T-helper 17 cell (primary cell): ENCODE measurements around the gene CYP27B1. TPM values are rescaled to one million over a fixed set of nuclear protein-coding genes. Genes with fewer than 3 reads are reported as not detected.
"Not testable (repeated sequence)": the region's sequence is repeated elsewhere in the genome, so short reads cannot be mapped to it uniquely, and the experiment has no call there.

Experiments
- ATAC-seq: fragments of 150-1000 bp; cut with Tn5 transposase; 2 replicates; pipeline ENCODE4 v1.10.0; 2021; ENCODE audit warnings: mild to moderate bottlenecking, moderate library complexity
- DNase-seq, 3 donors: peaks; one replicate each; pipeline versions ENCODE4 v3.0.0 to v3.0.0-alpha.2; 2020 to 2021
- H3K9me3 ChIP-seq: one replicate; pipeline ENCODE4 v1.7.0; 2013; ENCODE audit warnings: low read length, mild to moderate bottlenecking; ENCODE audit not compliant: control insufficient read depth, poor library complexity, severe bottlenecking
- H3K27ac Mint-ChIP-seq: one replicate; pipeline ENCODE4 v1.8.0; 2022; ENCODE audit warnings: mild to moderate bottlenecking, moderate library complexity, mixed read lengths
- H3K27me3 Mint-ChIP-seq: one replicate; pipeline ENCODE4 v1.8.0; 2022; ENCODE audit warnings: mixed read lengths
- H3K36me3 Mint-ChIP-seq: one replicate; pipeline ENCODE4 v1.8.0; 2022; ENCODE audit warnings: low read depth, mixed read lengths
- H3K4me1 Mint-ChIP-seq: one replicate; pipeline ENCODE4 v1.8.0; 2022; ENCODE audit warnings: mild to moderate bottlenecking, mixed read lengths
- H3K4me3 Mint-ChIP-seq: one replicate; pipeline ENCODE4 v1.8.0; 2022; ENCODE audit warnings: mild to moderate bottlenecking, moderate library complexity, mixed read lengths
- total RNA-seq, 4 donors: library from RNA in 2 of 4; stranded (reverse) in 2 of 4; gene quantifications; one replicate each; pipeline ENCODE4 v1.2.3 and lab custom pipeline; 2022 to 2026

Gene CYP27B1
- total RNA-seq, 2 donors from 2014 or later, result 1.4 to 1.7 TPM

- no peaks in the 10 kb centered on the region for H3K9me3 ChIP-seq
- ATAC-seq, result no peak
- peak overlapping the region; percentile 56 for H3K4me3 Mint-ChIP-seq
- H3K4me1 Mint-ChIP-seq, result peaks cover 29% of the 10 kb centered on the region
- no peak for DNase-seq
- H3K36me3 Mint-ChIP-seq, result peaks cover 11% of the 10 kb centered on the region
- H3K27me3 Mint-ChIP-seq, result no peaks in the 10 kb centered on the region
- H3K27ac Mint-ChIP-seq, result peak overlapping the region; percentile 19
Observed at GRCh38 chr12:57727758-57728395, 39.0 kb downstream of the CYP27B1 start.

GRCh38 chr12:57726884-57727757, 39.8 kb downstream of the CYP27B1 start:
- H3K36me3 Mint-ChIP-seq, result peaks cover 11% of the 10 kb centered on the region
- no peak for DNase-seq
- peaks cover 29% of the 10 kb centered on the region for H3K4me1 Mint-ChIP-seq

GRCh38 chr12:57726151-57726883, 40.6 kb downstream of the CYP27B1 start:
- peak; percentile 62 for ATAC-seq
- peaks cover 12% of the 10 kb centered on the region for H3K36me3 Mint-ChIP-seq
- H3K4me1 Mint-ChIP-seq, result peaks cover 35% of the 10 kb centered on the region
- no peaks in the 10 kb centered on the region for H3K9me3 ChIP-seq
- no peaks in the 10 kb centered on the region for H3K27me3 Mint-ChIP-seq
- no peak for DNase-seq
- H3K27ac Mint-ChIP-seq, result peak overlapping the region; percentile 78
- peak overlapping the region; percentile 82 for H3K4me3 Mint-ChIP-seq

More at GRCh38 chr12:57726884-57727757, 39.8 kb downstream of the CYP27B1 start:
- H3K9me3 ChIP-seq, result no peaks in the 10 kb centered on the region
- peak overlapping the region; percentile 56 for H3K4me3 Mint-ChIP-seq
- no peaks in the 10 kb centered on the region for H3K27me3 Mint-ChIP-seq
- H3K27ac Mint-ChIP-seq, result no peak overlapping the region
- ATAC-seq, result no peak

GRCh38 chr12:57725851-57726150, 41.1 kb downstream of the CYP27B1 start:
- H3K9me3 ChIP-seq, result no peaks in the 10 kb centered on the region
- ATAC-seq (no peak), DNase-seq (no peak)
- Mint-ChIP-seq H3K36me3 (peaks cover 12% of the 10 kb centered on the region), H3K27me3 (no peaks in the 10 kb centered on the region), H3K4me3 (peak overlapping the region; percentile 82), H3K27ac (peak overlapping the region; percentile 78), H3K4me1 (peaks cover 35% of the 10 kb centered on the region)

GRCh38 chr12:57724936-57725740, 41.7 kb downstream of the CYP27B1 start:
- H3K36me3 Mint-ChIP-seq, result peaks cover 12% of the 10 kb centered on the region
- peaks cover 35% of the 10 kb centered on the region for H3K4me1 Mint-ChIP-seq
- H3K27ac Mint-ChIP-seq, result peak overlapping the region; percentile 80
- ATAC-seq (peak; percentile 5), DNase-seq (no peak)
- no peaks in the 10 kb centered on the region for H3K27me3 Mint-ChIP-seq
- H3K4me3 Mint-ChIP-seq, result no peak overlapping the region
- no peaks in the 10 kb centered on the region for H3K9me3 ChIP-seq

GRCh38 chr12:57724003-57724935, 42.6 kb downstream of the CYP27B1 start:
- Mint-ChIP-seq H3K4me3 (no peak overlapping the region), H3K27me3 (no peaks in the 10 kb centered on the region), H3K4me1 (peaks cover 37% of the 10 kb centered on the region), H3K27ac (peak overlapping the region; percentile 80), H3K36me3 (peaks cover 16% of the 10 kb centered on the region)
- no peaks in the 10 kb centered on the region for H3K9me3 ChIP-seq
- ATAC-seq, result peak; percentile 7
- DNase-seq, result no peak

GRCh38 chr12:57723630-57723962, 43.3 kb downstream of the CYP27B1 start:
- H3K4me1 Mint-ChIP-seq, result peaks cover 39% of the 10 kb centered on the region
- H3K36me3 Mint-ChIP-seq, result peaks cover 15% of the 10 kb centered on the region
- no peak for DNase-seq
- no peak for ATAC-seq
- peak overlapping the region; percentile 80 for H3K27ac Mint-ChIP-seq
- no peak overlapping the region for H3K4me3 Mint-ChIP-seq
- no peaks in the 10 kb centered on the region for H3K27me3 Mint-ChIP-seq
- no peaks in the 10 kb centered on the region for H3K9me3 ChIP-seq

- Mint-ChIP-seq H3K27ac (peak overlapping the region; percentile 80), H3K27me3 (no peaks in the 10 kb centered on the region), H3K4me3 (no peak overlapping the region), H3K4me1 (peaks cover 36% of the 10 kb centered on the region), H3K36me3 (peaks cover 16% of the 10 kb centered on the region)
- ATAC-seq (no peak), DNase-seq (no peak)
- no peaks in the 10 kb centered on the region for H3K9me3 ChIP-seq
Observed at GRCh38 chr12:57722716-57723629, 43.9 kb downstream of the CYP27B1 start.

GRCh38 chr12:57721846-57722608, 44.9 kb downstream of the CYP27B1 start:
- not testable (repeated sequence) for DNase-seq, H3K27me3 Mint-ChIP-seq
- peaks cover 14% of the 10 kb centered on the region for H3K36me3 Mint-ChIP-seq

GRCh38 chr12:57720606-57721595, 46.0 kb downstream of the CYP27B1 start:
- ATAC-seq (no peak), DNase-seq (no peak)
- Mint-ChIP-seq H3K27me3 (no peaks in the 10 kb centered on the region), H3K27ac (peak overlapping the region; percentile 14), H3K4me1 (peaks cover 34% of the 10 kb centered on the region), H3K36me3 (peaks cover 11% of the 10 kb centered on the region), H3K4me3 (peak overlapping the region; percentile 50)
- no peaks in the 10 kb centered on the region for H3K9me3 ChIP-seq

More at GRCh38 chr12:57721846-57722608, 44.9 kb downstream of the CYP27B1 start:
- not testable (repeated sequence) for H3K4me3 Mint-ChIP-seq, H3K9me3 ChIP-seq, ATAC-seq
- Mint-ChIP-seq H3K27ac (peak overlapping the region; percentile 80), H3K4me1 (peaks cover 37% of the 10 kb centered on the region)
